ENCODE measurements around the gene SLAIN2.

- TF ChIP-seq CTCF (IDR thresholded peaks at IDR 0.05) (no peak), POLR2A (IDR thresholded peaks at IDR 0.05) (no peak)
These were observed 128.8 kb downstream of the SLAIN2 start for GRCh38 chr4:48470137-48470536.
